Osteoblast (primary cell): ENCODE measurements around the gene CHI3L2. TPM values are rescaled to one million over a fixed set of nuclear protein-coding genes. Genes with fewer than 3 reads are reported as not detected.
A peak's percentile ranks its signal among the peaks of the same experiment; 100 is the strongest.

Source experiments
- DNase-seq: peaks from one replicate; pipeline ENCODE4 v3.0.0; 2011; ENCODE audit warnings: low spot score, mixed read lengths; ENCODE audit not compliant: insufficient read length; ENCODE audit errors: missing footprints
- H2AFZ ChIP-seq: 2 replicates; pipeline ENCODE4 v1.6.0; 2011; ENCODE audit warnings: mild to moderate bottlenecking, low read length
- H3K27ac ChIP-seq: 2 replicates; pipeline ENCODE4 v1.5.1; 2011; ENCODE audit warnings: mild to moderate bottlenecking, low read depth, low read length, moderate library complexity
- H3K27me3 ChIP-seq: 2 replicates; pipeline ENCODE4 v1.6.0; 2012; ENCODE audit warnings: mild to moderate bottlenecking, control low read depth, inconsistent platforms, low read length, moderate library complexity; ENCODE audit not compliant: insufficient read depth
- H3K36me3 ChIP-seq: 2 replicates; pipeline ENCODE4 v1.5.1; 2011; ENCODE audit warnings: mild to moderate bottlenecking, low read length, control low read depth, moderate library complexity; ENCODE audit not compliant: insufficient read depth
- H3K4me1 ChIP-seq: 2 replicates; pipeline ENCODE4 v1.5.1; 2011; ENCODE audit warnings: mild to moderate bottlenecking, low read length, control low read depth, moderate library complexity; ENCODE audit not compliant: insufficient read depth
- H3K4me2 ChIP-seq: 2 replicates; pipeline ENCODE4 v1.6.0; 2011; ENCODE audit warnings: mild to moderate bottlenecking, low read length; ENCODE audit not compliant: insufficient read depth
- H3K4me3 ChIP-seq: fragments of 200-600 bp; sonication (generic); 3 replicates; pipeline ENCODE4 v1.5.1; 2012; ENCODE audit warnings: mild to moderate bottlenecking, low read length, inconsistent platforms; ENCODE audit not compliant: insufficient read depth
- H3K79me2 ChIP-seq: 2 replicates; pipeline ENCODE4 v1.6.0; 2012; ENCODE audit warnings: mild to moderate bottlenecking, low read length, control low read depth, inconsistent platforms; ENCODE audit not compliant: insufficient read depth
- H3K9me3 ChIP-seq: 2 replicates; pipeline ENCODE4 v1.5.1; 2011; ENCODE audit warnings: low read depth, low read length, control low read depth
- H4K20me1 ChIP-seq: 2 replicates; pipeline ENCODE4 v1.6.0; 2012; ENCODE audit warnings: mild to moderate bottlenecking, low read length, control low read depth; ENCODE audit not compliant: insufficient read depth
- CTCF ChIP-seq: IDR thresholded peaks from 2 replicates; pipeline ENCODE4 v1.5.1; 2011; ENCODE audit warnings: mild to moderate bottlenecking, low read depth, low read length, moderate library complexity; ENCODE audit errors: extremely low read depth
- total RNA-seq: library from RNA; depleted of rRNA; stranded (reverse); fragments of >200 nt; gene quantifications from 2 replicates; pipeline ENCODE4 v1.2.3, GENCODE V29; 2012

CHI3L2 gene
- 2.4 and 2.9 TPM in 2 replicates for total RNA-seq

GRCh38 chr1:111227434-111227833 is at the start of gene CHI3L2:
Gene CHI3L2, plus strand, starts transcription at chr1:111227713. Its CDS starts 17 bp downstream, at chr1:111227730.
- no peak within 1 kb of the TSS for H2AFZ ChIP-seq
- peak within 1 kb of the TSS; percentile 60 for H3K4me2 ChIP-seq
- H3K4me3 ChIP-seq: no peak within 1 kb of the TSS
- no peaks in the 10 kb centered on the region for H3K9me3 ChIP-seq
- H4K20me1 ChIP-seq: no peaks in the 10 kb centered on the region
- H3K4me1 ChIP-seq: peaks cover 29% of the 10 kb centered on the region
- no peak for TF ChIP-seq CTCF
- no peaks in the 10 kb centered on the region for H3K79me2 ChIP-seq
- DNase-seq: no peak
- peak within 1 kb of the TSS; percentile 59 for H3K27ac ChIP-seq
- H3K36me3 ChIP-seq: no peaks in the 10 kb centered on the region
- no peaks in the 10 kb centered on the region for H3K27me3 ChIP-seq

- no peak overlapping the region for H3K4me3 ChIP-seq
- no peaks in the 10 kb centered on the region for H3K9me3 ChIP-seq
- TF ChIP-seq CTCF: no peak
- H2AFZ ChIP-seq: no peak overlapping the region
- H3K36me3 ChIP-seq: peaks cover 29% of the 10 kb centered on the region
- no peak for DNase-seq
- no peaks in the 10 kb centered on the region for H4K20me1 ChIP-seq
- no peaks in the 10 kb centered on the region for H3K4me1 ChIP-seq
- H3K79me2 ChIP-seq: no peaks in the 10 kb centered on the region
- H3K27me3 ChIP-seq: no peaks in the 10 kb centered on the region
- H3K4me2 ChIP-seq: no peak overlapping the region
- no peak overlapping the region for H3K27ac ChIP-seq
Observed at GRCh38 chr1:111179968-111180533, 47.5 kb upstream of the CHI3L2 start.

GRCh38 chr1:111182052-111182451 is 45.5 kb upstream of the CHI3L2 start:
- DNase-seq: no peak
- no peaks in the 10 kb centered on the region for H3K27me3 ChIP-seq
- no peaks in the 10 kb centered on the region for H3K79me2 ChIP-seq
- no peaks in the 10 kb centered on the region for H3K4me1 ChIP-seq
- H3K27ac ChIP-seq: no peak overlapping the region
- H2AFZ ChIP-seq: no peak overlapping the region
- H3K36me3 ChIP-seq: peaks cover 34% of the 10 kb centered on the region
- TF ChIP-seq CTCF: no peak
- no peaks in the 10 kb centered on the region for H4K20me1 ChIP-seq
- no peak overlapping the region for H3K4me3 ChIP-seq
- no peaks in the 10 kb centered on the region for H3K9me3 ChIP-seq
- H3K4me2 ChIP-seq: no peak overlapping the region

GRCh38 chr1:111183308-111184069 is 44.0 kb upstream of the CHI3L2 start:
- peaks cover 48% of the 10 kb centered on the region for H3K36me3 ChIP-seq

More at GRCh38 chr1:111183308-111184069, 44.0 kb upstream of the CHI3L2 start:
- Histone ChIP-seq H3K9me3 (no peaks in the 10 kb centered on the region), H3K27ac (no peak overlapping the region), H4K20me1 (no peaks in the 10 kb centered on the region), H2AFZ (no peak overlapping the region), H3K79me2 (no peaks in the 10 kb centered on the region), H3K4me3 (no peak overlapping the region), H3K4me1 (no peaks in the 10 kb centered on the region), H3K4me2 (no peak overlapping the region), H3K27me3 (no peaks in the 10 kb centered on the region)
- no peak for DNase-seq
- no peak for TF ChIP-seq CTCF
